ENCODE measurements around the gene SPNS3.

DNA sequence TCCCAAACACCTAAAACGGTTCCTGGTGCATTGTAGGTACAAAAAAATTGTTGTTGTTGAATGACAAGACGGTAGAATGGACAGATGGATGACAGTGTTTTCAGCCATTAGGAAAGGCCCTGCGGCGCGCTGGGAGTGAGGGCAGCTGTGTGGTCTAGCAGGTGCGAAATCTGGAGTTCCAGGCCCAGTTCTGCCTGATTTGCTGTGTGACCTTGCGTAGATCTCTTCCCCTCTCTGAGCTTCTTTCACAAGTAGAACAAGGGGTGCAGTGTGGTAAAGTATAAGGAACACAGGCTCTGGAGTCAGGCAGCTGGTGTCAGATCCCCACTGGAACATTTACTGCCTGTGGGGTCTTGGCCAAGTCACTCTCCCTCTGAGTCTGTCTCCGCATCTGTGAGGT is 90.2 kb downstream of the SPNS3 start:
- TF ChIP-seq, protein P1, sequence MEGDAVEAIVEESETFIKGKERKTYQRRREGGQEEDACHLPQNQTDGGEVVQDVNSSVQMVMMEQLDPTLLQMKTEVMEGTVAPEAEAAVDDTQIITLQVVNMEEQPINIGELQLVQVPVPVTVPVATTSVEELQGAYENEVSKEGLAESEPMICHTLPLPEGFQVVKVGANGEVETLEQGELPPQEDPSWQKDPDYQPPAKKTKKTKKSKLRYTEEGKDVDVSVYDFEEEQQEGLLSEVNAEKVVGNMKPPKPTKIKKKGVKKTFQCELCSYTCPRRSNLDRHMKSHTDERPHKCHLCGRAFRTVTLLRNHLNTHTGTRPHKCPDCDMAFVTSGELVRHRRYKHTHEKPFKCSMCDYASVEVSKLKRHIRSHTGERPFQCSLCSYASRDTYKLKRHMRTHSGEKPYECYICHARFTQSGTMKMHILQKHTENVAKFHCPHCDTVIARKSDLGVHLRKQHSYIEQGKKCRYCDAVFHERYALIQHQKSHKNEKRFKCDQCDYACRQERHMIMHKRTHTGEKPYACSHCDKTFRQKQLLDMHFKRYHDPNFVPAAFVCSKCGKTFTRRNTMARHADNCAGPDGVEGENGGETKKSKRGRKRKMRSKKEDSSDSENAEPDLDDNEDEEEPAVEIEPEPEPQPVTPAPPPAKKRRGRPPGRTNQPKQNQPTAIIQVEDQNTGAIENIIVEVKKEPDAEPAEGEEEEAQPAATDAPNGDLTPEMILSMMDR (conservative IDR thresholded peaks at IDR 0.05; ENCODE audit: low read depth, low read length) = no peak
- no peak for TF ChIP-seq POLR2A (IDR thresholded peaks at IDR 0.05; ENCODE audit: low read depth, low read length)
- TF ChIP-seq SMC3 (IDR thresholded peaks at IDR 0.05; ENCODE audit: low read depth, low read length) = no peak

Measured in IMR-90 (cell line).